OCI-LY3 (cell line): ENCODE measurements around the gene VCP.
"Not testable (repeated sequence)": the region's sequence is repeated elsewhere in the genome, so short reads cannot be mapped to it uniquely, and the experiment has no call there.

Source experiments
- H2AFZ ChIP-seq: fragments of 200-600, 300-600 bp; shearing (Covaris generic); 2 replicates; pipeline ENCODE4 v1.6.0; 2014; ENCODE audit warnings: antibody characterized with exemption, low read depth, low read length
- H3K27ac ChIP-seq: fragments of 200-600, 300-600 bp; sonication (generic); 2 replicates; pipeline ENCODE4 v1.5.1; 2014; ENCODE audit warnings: mild to moderate bottlenecking, low read length, moderate library complexity, mixed read lengths
- H3K27me3 ChIP-seq: fragments of 200-600, 300-600 bp; sonication (generic); 2 replicates; pipeline ENCODE4 v1.6.1; 2014; ENCODE audit warnings: low read depth, low read length, mixed read lengths
- H3K36me3 ChIP-seq: fragments of 200-600, 300-600 bp; sonication (generic); replicated peaks from 2 replicates; pipeline ENCODE3; 2014; ENCODE audit warnings: low read depth, low read length, mixed read lengths
- H3K4me1 ChIP-seq: fragments of 300-600, 200-600 bp; sonication (generic); 2 replicates; pipeline ENCODE4 v1.6.1; 2014; ENCODE audit warnings: low read length, mixed read lengths
- H3K4me2 ChIP-seq: fragments of 200-600, 300-600 bp; sonication (generic); 2 replicates; pipeline ENCODE4 v1.6.1; 2014; ENCODE audit warnings: low read length, mixed read lengths
- H3K4me3 ChIP-seq: fragments of 300-600, 200-600 bp; sonication (generic); 2 replicates; pipeline ENCODE4 v1.5.1; 2014; ENCODE audit warnings: antibody characterized with exemption, mild to moderate bottlenecking, low read length, moderate library complexity
- H3K79me2 ChIP-seq: fragments of 300-600, 200-600 bp; shearing (Covaris generic); 2 replicates; pipeline ENCODE4 v1.6.1; 2014; ENCODE audit warnings: mild to moderate bottlenecking, low read length, mixed read lengths
- H3K9ac ChIP-seq: fragments of 300-600, 200-600 bp; shearing (Covaris generic); 2 replicates; pipeline ENCODE4 v1.6.0; 2014; ENCODE audit warnings: mild to moderate bottlenecking, low read length, moderate library complexity
- H3K9me3 ChIP-seq: fragments of 200-600, 300-600 bp; shearing (Covaris generic); 2 replicates; pipeline ENCODE4 v1.6.1; 2014; ENCODE audit warnings: low read length, mixed read lengths; ENCODE audit not compliant: insufficient read depth
- H4K20me1 ChIP-seq: fragments of 200-600, 300-600 bp; sonication (generic); 2 replicates; pipeline ENCODE4 v1.6.1; 2016; ENCODE audit warnings: low read length, mixed read lengths; ENCODE audit not compliant: insufficient read depth
- CTCF ChIP-seq: fragments of 200-600, 300-600 bp; sonication (generic); IDR thresholded peaks from 2 replicates; pipeline ENCODE4 v1.5.1; 2014; ENCODE audit warnings: antibody characterized with exemption, low read length, low read depth
- EZH2phosphoT487 ChIP-seq: fragments of 200-600 bp; shearing (Covaris generic); IDR thresholded peaks from 2 replicates; pipeline ENCODE4 v1.6.1; 2018; ENCODE audit warnings: antibody characterized with exemption, mixed run types, low read depth

Gene VCP

GRCh38 chr9:35027374-35027773, 45.1 kb downstream of the VCP start:
- Histone ChIP-seq H3K4me3 (no peak overlapping the region), H3K9me3 (no peaks in the 10 kb centered on the region), H2AFZ (no peak overlapping the region), H3K9ac (no peak overlapping the region), H3K4me1 (peaks cover 17% of the 10 kb centered on the region), H3K36me3 (peaks cover 3% of the 10 kb centered on the region), H3K4me2 (no peak overlapping the region), H3K79me2 (no peaks in the 10 kb centered on the region), H3K27me3 (no peaks in the 10 kb centered on the region), H4K20me1 (no peaks in the 10 kb centered on the region), H3K27ac (no peak overlapping the region)
- no peak for TF ChIP-seq CTCF

DNA sequence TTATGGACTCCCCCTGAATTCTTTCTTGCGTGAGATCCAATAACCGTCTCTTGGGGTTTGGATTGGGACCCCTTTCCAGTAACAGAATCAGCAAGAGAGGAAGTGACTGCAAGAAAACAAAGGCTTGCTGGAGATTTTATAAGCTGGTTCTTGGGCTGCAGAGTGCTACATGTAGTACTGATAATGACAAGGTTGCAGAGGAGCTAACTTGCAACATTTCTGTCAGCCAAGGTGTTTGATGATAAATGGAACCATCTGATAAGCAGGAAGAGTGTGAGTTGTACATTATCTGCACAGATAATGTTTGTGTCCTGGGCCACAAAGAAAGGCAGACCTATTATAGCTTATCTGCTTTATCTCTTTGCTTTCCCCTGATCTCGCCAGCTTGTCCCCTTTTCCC, 45.8 kb downstream of the VCP start:
- Histone ChIP-seq H3K79me2 (no peaks in the 10 kb centered on the region), H3K9ac (no peak overlapping the region), H2AFZ (no peak overlapping the region), H4K20me1 (no peaks in the 10 kb centered on the region), H3K4me1 (peaks cover 17% of the 10 kb centered on the region), H3K36me3 (peaks cover 3% of the 10 kb centered on the region), H3K4me2 (no peak overlapping the region), H3K4me3 (no peak overlapping the region), H3K27ac (no peak overlapping the region), H3K9me3 (no peaks in the 10 kb centered on the region), H3K27me3 (no peaks in the 10 kb centered on the region)
- no peak for TF ChIP-seq CTCF
- TF ChIP-seq EZH2phosphoT487, result no peak

GRCh38 chr9:35023443-35023842, 49.0 kb downstream of the VCP start:
- not testable (repeated sequence) for H3K27me3 ChIP-seq, H3K9me3 ChIP-seq, H2AFZ ChIP-seq, H4K20me1 ChIP-seq, H3K79me2 ChIP-seq, H3K36me3 ChIP-seq
- Histone ChIP-seq H3K4me2 (peak overlapping the region; percentile 64), H3K27ac (peak overlapping the region; percentile 62), H3K4me3 (peak overlapping the region; percentile 43; the same call in 1 of the 2 replicates), H3K4me1 (peaks cover 17% of the 10 kb centered on the region), H3K9ac (peak overlapping the region; percentile 35; the same call in 1 of the 2 replicates)

GRCh38 chr9:35014517-35014916, 57.9 kb downstream of the VCP start:
- no peaks in the 10 kb centered on the region for H3K27me3 ChIP-seq
- no peak overlapping the region for H3K4me3 ChIP-seq
- TF ChIP-seq CTCF (no peak), EZH2phosphoT487 (no peak)
- H3K79me2 ChIP-seq, result no peaks in the 10 kb centered on the region
- H4K20me1 ChIP-seq, result no peaks in the 10 kb centered on the region
- peaks cover 16% of the 10 kb centered on the region; the same call in 1 of the 2 replicates for H3K9me3 ChIP-seq
- no peak overlapping the region for H2AFZ ChIP-seq
- peaks cover 7% of the 10 kb centered on the region for H3K4me1 ChIP-seq
- H3K36me3 ChIP-seq, result peaks cover 18% of the 10 kb centered on the region
- H3K4me2 ChIP-seq, result no peak overlapping the region
- H3K27ac ChIP-seq, result no peak overlapping the region
- H3K9ac ChIP-seq, result no peak overlapping the region
